CD4-positive, alpha-beta T cell treated with Interleukin-15 for 4 hours (primary cell): Measurements from ENCODE around the gene ELF3.
A peak's percentile ranks its signal among the peaks of the same experiment; 100 is the strongest.
"Not testable (repeated sequence)": the region's sequence is repeated elsewhere in the genome, so short reads cannot be mapped to it uniquely, and the experiment has no call there.

ENCODE experiments used
- DNase-seq: peaks from one replicate; pipeline ENCODE4 v3.0.0-alpha.2; 2020; ENCODE audit warnings: low spot score

ELF3 gene

GRCh38 chr1:202009326-202010179, 834 bp upstream of the ELF3 start:
- DNase-seq, result peak; percentile 59

GRCh38 chr1:202011994-202012393, 1.6 kb downstream of the ELF3 start:
- no peak for DNase-seq

- no peak for DNase-seq
Observed at GRCh38 chr1:202012544-202013478, 2.4 kb downstream of the ELF3 start.

GRCh38 chr1:202013603-202014002, 3.2 kb downstream of the ELF3 start:
- no peak for DNase-seq

- no peak for DNase-seq
Observed at GRCh38 chr1:202014060-202014459, 3.7 kb downstream of the ELF3 start.

- no peak for DNase-seq
Observed at GRCh38 chr1:202014915-202015661, 4.7 kb downstream of the ELF3 start.

GRCh38 chr1:202015662-202015937, 5.2 kb downstream of the ELF3 start:
- no peak for DNase-seq

GRCh38 chr1:202016022-202016810, 5.8 kb downstream of the ELF3 start:
- no peak for DNase-seq

GRCh38 chr1:202016811-202017748, 6.7 kb downstream of the ELF3 start:
- no peak for DNase-seq

- DNase-seq, result no peak
Observed at GRCh38 chr1:202017749-202018467, 7.5 kb downstream of the ELF3 start.

- no peak for DNase-seq
Observed at GRCh38 chr1:202018468-202019234, 8.3 kb downstream of the ELF3 start.

GRCh38 chr1:202019235-202019558, 8.8 kb downstream of the ELF3 start:
- not testable (repeated sequence) for DNase-seq

- no peak for DNase-seq
Observed at GRCh38 chr1:202023001-202023433, 12.6 kb downstream of the ELF3 start.

- DNase-seq, result no peak
Observed at GRCh38 chr1:202029171-202029665, 18.8 kb downstream of the ELF3 start.

GRCh38 chr1:202029727-202030126, 19.3 kb downstream of the ELF3 start:
- DNase-seq, result no peak

- DNase-seq, result no peak
Observed at GRCh38 chr1:202031796-202032195, 21.4 kb downstream of the ELF3 start.

- no peak for DNase-seq
Observed at GRCh38 chr1:202034149-202034682, 23.8 kb downstream of the ELF3 start.

GRCh38 chr1:202034683-202035462, 24.5 kb downstream of the ELF3 start:
- no peak for DNase-seq
